GM23338 (cell line): ENCODE data around the gene WIPF3. TPM values are rescaled to one million over a fixed set of nuclear protein-coding genes. Genes with fewer than 3 reads are reported as not detected.

Experiments used
- ATAC-seq: fragments of 200-7000 bp; cut with Tn5 transposase; 3 replicates; pipeline ENCODE4 v1.9.1; 2020
- DNase-seq: peaks from one replicate; pipeline ENCODE4 v3.0.0-alpha.2; 2015; ENCODE audit warnings: low spot score
- H2AFZ ChIP-seq: fragments of 200-600 bp; sonication (generic); 2 replicates; pipeline ENCODE4 v1.8.0; 2016; ENCODE audit warnings: antibody characterized with exemption, mild to moderate bottlenecking, moderate library complexity
- H3F3A ChIP-seq: fragments of 200-600 bp; sonication (generic); replicated peaks from 2 replicates; pipeline ENCODE4 v1.8.0; 2017; ENCODE audit warnings: antibody characterized with exemption, mixed run types, low read depth
- H3K27ac ChIP-seq: fragments of 200-600 bp; sonication (generic); 2 replicates; pipeline ENCODE4 v1.6.1; 2016; ENCODE audit warnings: low read depth
- H3K27me3 ChIP-seq: fragments of 200-600 bp; sonication (generic); 2 replicates; pipeline ENCODE4 v1.8.0; 2016; ENCODE audit warnings: mild to moderate bottlenecking, mixed run types, moderate library complexity; ENCODE audit not compliant: insufficient read depth
- H3K36me3 ChIP-seq: fragments of 200-600 bp; sonication (generic); 2 replicates; pipeline ENCODE4 v1.8.0; 2016; ENCODE audit warnings: mild to moderate bottlenecking; ENCODE audit not compliant: insufficient read depth
- H3K4me1 ChIP-seq: fragments of 200-600 bp; sonication (generic); 2 replicates; pipeline ENCODE4 v1.8.0; 2016; ENCODE audit warnings: mild to moderate bottlenecking, moderate library complexity; ENCODE audit not compliant: insufficient read depth
- H3K4me2 ChIP-seq: fragments of 200-600 bp; sonication (generic); 2 replicates; pipeline ENCODE4 v1.7.1; 2017; ENCODE audit warnings: mixed run types
- H3K4me3 ChIP-seq: fragments of 200-600 bp; sonication (generic); 2 replicates; pipeline ENCODE4 v1.6.1; 2016; ENCODE audit warnings: mixed run types
- H3K79me2 ChIP-seq: fragments of 200-600 bp; sonication (generic); replicated peaks from 2 replicates; pipeline ENCODE4 v1.8.0; 2017; ENCODE audit warnings: mild to moderate bottlenecking; ENCODE audit not compliant: insufficient read depth
- H3K9me2 ChIP-seq: fragments of 200-600 bp; sonication (generic); 2 replicates; pipeline ENCODE4 v1.8.0; 2017; ENCODE audit not compliant: insufficient read depth
- H4K20me1 ChIP-seq: fragments of 200-600 bp; sonication (generic); replicated peaks from 2 replicates; pipeline ENCODE4 v1.8.0; 2017; ENCODE audit warnings: mild to moderate bottlenecking; ENCODE audit not compliant: insufficient read depth
- H3K27ac Mint-ChIP-seq: 2 replicates; pipeline ENCODE4 v1.8.0; 2020; ENCODE audit warnings: inconsistent platforms, mild to moderate bottlenecking, moderate library complexity, mixed read lengths
- H3K27me3 Mint-ChIP-seq: 3 replicates; pipeline ENCODE4 v1.8.0; 2022; ENCODE audit warnings: low read depth, mild to moderate bottlenecking, moderate library complexity, mixed read lengths, inconsistent platforms; ENCODE audit not compliant: insufficient read depth, poor library complexity
- H3K36me3 Mint-ChIP-seq: 3 replicates; pipeline ENCODE4 v1.8.0; 2021; ENCODE audit warnings: low read depth, mild to moderate bottlenecking, inconsistent platforms, moderate library complexity, mixed read lengths
- H3K4me1 Mint-ChIP-seq: 3 replicates; pipeline ENCODE4 v1.8.0; 2020; ENCODE audit warnings: mild to moderate bottlenecking, inconsistent platforms, mixed read lengths
- H3K4me3 Mint-ChIP-seq: 3 replicates; pipeline ENCODE4 v1.8.0; 2021; ENCODE audit warnings: moderate library complexity, mild to moderate bottlenecking, inconsistent platforms, mixed read lengths
- H3K9me3 Mint-ChIP-seq: 3 replicates; pipeline ENCODE4 v1.8.0; 2020; ENCODE audit warnings: moderate library complexity, mild to moderate bottlenecking, inconsistent platforms, mixed read lengths
- POLR2AphosphoS5 ChIP-seq: IDR thresholded peaks from 2 replicates; pipeline ENCODE4 v1.6.1; 2016; ENCODE audit warnings: antibody characterized with exemption, low read depth
- STAT1 ChIP-seq: IDR thresholded peaks from one replicate; pipeline ENCODE4 v1.6.1; 2016; ENCODE audit warnings: antibody characterized with exemption; ENCODE audit not compliant: unreplicated experiment
- ZNF114 ChIP-seq: fragments of 250-450 bp; sonication (Bioruptor Pico); IDR thresholded peaks from 2 replicates; pipeline ENCODE4 v1.5.0; 2020; ENCODE audit warnings: mild to moderate bottlenecking, moderate library complexity
- ZNF331 ChIP-seq: fragments of 250-450 bp; sonication (Bioruptor Pico); IDR thresholded peaks from 2 replicates; pipeline ENCODE4 v1.5.0; 2020; ENCODE audit warnings: low read depth, mild to moderate bottlenecking, moderate library complexity
- polyA plus RNA-seq: library from polyadenylated mRNA; unstranded; fragments of >200 nt; fragmentation: Nextera tagmentation; extraction: Ambion mirVana; gene quantifications from 2 replicates; pipeline ENCODE4 v1.2.1, GENCODE V29; 2016
- total RNA-seq: library from RNA; depleted of rRNA; stranded (reverse); fragments of >200 nt; shearing (Covaris generic); gene quantifications from 2 replicates; pipeline ENCODE4 v1.2.3, GENCODE V29; 2014
- TF ChIP-seq, protein P1 (sequence below): fragments of 250-450 bp; sonication (Bioruptor Pico); IDR thresholded peaks from 2 replicates; pipeline ENCODE4 v1.5.0; 2020; ENCODE audit warnings: mild to moderate bottlenecking, moderate library complexity
- TF ChIP-seq, protein P2 (sequence below): IDR thresholded peaks from 2 replicates; pipeline ENCODE4 v1.6.1; 2016; ENCODE audit warnings: antibody characterized with exemption

Gene WIPF3
- total and polyA plus RNA-seq, 2 experiments from 2014 or later = 5.7 to 11.4 TPM

DNA sequence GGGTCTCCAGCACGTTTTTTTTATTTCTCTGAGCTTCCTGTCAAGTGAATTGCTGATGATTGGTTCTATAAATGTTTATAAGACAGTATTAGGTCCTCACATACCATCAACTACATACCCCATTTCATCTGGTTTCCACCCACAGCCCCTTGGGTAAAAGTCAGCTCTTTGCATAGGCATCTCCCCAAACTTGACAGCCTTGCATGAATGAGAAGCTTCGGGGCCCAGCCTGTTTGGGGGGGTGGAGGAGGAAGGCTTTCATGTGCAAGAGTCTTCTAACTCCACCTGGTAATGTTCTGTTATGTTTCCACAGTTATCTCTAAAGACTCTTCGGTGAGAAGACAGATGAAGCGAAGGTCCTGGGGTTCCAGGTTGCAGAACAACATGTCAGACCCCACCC is 107.9 kb downstream of the WIPF3 start:
- Mint-ChIP-seq H3K27ac (no peak overlapping the region), H3K36me3 (no peaks in the 10 kb centered on the region), H3K4me3 (no peak overlapping the region), H3K4me1 (no peaks in the 10 kb centered on the region), H3K9me3 (no peaks in the 10 kb centered on the region), H3K27me3 (no peaks in the 10 kb centered on the region)
- Histone ChIP-seq H3K4me3 (no peak overlapping the region), H3K79me2 (no peaks in the 10 kb centered on the region), H2AFZ (no peak overlapping the region), H3F3A (no peaks in the 10 kb centered on the region), H4K20me1 (no peaks in the 10 kb centered on the region; the same call in 1 of the 2 replicates), H3K27me3 (no peaks in the 10 kb centered on the region), H3K9me2 (no peaks in the 10 kb centered on the region), H3K4me1 (no peaks in the 10 kb centered on the region), H3K27ac (no peak overlapping the region), H3K4me2 (no peak overlapping the region), H3K36me3 (no peaks in the 10 kb centered on the region)
- DNase-seq (no peak), ATAC-seq (no peak)
- TF ChIP-seq POLR2AphosphoS5 = no peak
- TF ChIP-seq, protein P1, sequence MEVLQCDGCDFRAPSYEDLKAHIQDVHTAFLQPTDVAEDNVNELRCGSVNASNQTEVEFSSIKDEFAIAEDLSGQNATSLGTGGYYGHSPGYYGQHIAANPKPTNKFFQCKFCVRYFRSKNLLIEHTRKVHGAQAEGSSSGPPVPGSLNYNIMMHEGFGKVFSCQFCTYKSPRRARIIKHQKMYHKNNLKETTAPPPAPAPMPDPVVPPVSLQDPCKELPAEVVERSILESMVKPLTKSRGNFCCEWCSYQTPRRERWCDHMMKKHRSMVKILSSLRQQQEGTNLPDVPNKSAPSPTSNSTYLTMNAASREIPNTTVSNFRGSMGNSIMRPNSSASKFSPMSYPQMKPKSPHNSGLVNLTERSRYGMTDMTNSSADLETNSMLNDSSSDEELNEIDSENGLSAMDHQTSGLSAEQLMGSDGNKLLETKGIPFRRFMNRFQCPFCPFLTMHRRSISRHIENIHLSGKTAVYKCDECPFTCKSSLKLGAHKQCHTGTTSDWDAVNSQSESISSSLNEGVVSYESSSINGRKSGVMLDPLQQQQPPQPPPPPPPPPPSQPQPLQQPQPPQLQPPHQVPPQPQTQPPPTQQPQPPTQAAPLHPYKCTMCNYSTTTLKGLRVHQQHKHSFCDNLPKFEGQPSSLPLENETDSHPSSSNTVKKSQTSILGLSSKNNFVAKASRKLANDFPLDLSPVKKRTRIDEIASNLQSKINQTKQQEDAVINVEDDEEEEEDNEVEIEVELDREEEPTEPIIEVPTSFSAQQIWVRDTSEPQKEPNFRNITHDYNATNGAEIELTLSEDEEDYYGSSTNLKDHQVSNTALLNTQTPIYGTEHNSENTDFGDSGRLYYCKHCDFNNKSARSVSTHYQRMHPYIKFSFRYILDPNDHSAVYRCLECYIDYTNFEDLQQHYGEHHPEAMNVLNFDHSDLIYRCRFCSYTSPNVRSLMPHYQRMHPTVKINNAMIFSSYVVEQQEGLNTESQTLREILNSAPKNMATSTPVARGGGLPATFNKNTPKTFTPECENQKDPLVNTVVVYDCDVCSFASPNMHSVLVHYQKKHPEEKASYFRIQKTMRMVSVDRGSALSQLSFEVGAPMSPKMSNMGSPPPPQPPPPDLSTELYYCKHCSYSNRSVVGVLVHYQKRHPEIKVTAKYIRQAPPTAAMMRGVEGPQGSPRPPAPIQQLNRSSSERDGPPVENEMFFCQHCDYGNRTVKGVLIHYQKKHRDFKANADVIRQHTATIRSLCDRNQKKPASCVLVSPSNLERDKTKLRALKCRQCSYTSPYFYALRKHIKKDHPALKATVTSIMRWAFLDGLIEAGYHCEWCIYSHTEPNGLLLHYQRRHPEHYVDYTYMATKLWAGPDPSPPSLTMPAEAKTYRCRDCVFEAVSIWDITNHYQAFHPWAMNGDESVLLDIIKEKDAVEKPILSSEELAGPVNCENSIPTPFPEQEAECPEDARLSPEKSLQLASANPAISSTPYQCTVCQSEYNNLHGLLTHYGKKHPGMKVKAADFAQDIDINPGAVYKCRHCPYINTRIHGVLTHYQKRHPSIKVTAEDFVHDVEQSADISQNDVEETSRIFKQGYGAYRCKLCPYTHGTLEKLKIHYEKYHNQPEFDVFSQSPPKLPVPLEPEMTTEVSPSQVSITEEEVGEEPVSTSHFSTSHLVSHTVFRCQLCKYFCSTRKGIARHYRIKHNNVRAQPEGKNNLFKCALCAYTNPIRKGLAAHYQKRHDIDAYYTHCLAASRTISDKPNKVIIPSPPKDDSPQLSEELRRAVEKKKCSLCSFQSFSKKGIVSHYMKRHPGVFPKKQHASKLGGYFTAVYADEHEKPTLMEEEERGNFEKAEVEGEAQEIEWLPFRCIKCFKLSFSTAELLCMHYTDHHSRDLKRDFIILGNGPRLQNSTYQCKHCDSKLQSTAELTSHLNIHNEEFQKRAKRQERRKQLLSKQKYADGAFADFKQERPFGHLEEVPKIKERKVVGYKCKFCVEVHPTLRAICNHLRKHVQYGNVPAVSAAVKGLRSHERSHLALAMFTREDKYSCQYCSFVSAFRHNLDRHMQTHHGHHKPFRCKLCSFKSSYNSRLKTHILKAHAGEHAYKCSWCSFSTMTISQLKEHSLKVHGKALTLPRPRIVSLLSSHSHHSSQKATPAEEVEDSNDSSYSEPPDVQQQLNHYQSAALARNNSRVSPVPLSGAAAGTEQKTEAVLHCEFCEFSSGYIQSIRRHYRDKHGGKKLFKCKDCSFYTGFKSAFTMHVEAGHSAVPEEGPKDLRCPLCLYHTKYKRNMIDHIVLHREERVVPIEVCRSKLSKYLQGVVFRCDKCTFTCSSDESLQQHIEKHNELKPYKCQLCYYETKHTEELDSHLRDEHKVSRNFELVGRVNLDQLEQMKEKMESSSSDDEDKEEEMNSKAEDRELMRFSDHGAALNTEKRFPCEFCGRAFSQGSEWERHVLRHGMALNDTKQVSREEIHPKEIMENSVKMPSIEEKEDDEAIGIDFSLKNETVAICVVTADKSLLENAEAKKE (CRISPR knock-in tag) = no peak
- no peak for TF ChIP-seq ZNF114 (CRISPR knock-in tag)
- no peak for TF ChIP-seq ZNF331 (CRISPR knock-in tag)
- TF ChIP-seq, protein P2, sequence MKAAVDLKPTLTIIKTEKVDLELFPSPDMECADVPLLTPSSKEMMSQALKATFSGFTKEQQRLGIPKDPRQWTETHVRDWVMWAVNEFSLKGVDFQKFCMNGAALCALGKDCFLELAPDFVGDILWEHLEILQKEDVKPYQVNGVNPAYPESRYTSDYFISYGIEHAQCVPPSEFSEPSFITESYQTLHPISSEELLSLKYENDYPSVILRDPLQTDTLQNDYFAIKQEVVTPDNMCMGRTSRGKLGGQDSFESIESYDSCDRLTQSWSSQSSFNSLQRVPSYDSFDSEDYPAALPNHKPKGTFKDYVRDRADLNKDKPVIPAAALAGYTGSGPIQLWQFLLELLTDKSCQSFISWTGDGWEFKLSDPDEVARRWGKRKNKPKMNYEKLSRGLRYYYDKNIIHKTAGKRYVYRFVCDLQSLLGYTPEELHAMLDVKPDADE = no peak
- TF ChIP-seq STAT1 = no peak
